SK-N-SH (cell line): ENCODE data around the gene EDRF1.

Experiments
- CHD2 ChIP-seq: fragments of 150-350 bp; IDR thresholded peaks from 2 replicates; pipeline ENCODE4 v1.6.1; 2018; ENCODE audit warnings: low read length; ENCODE audit not compliant: partially characterized antibody
- CTCF ChIP-seq: fragments of 200-600 bp; sonication (generic); IDR thresholded peaks from 2 replicates; pipeline ENCODE4 v1.6.1; 2017; ENCODE audit warnings: antibody characterized with exemption, mild to moderate bottlenecking, moderate library complexity
- FOXJ3 ChIP-seq: sonication (generic); formaldehyde crosslinking; IDR thresholded peaks from 2 replicates; pipeline ENCODE4 v1.5.1; 2020; ENCODE audit warnings: mild to moderate bottlenecking, missing genetic modification reagents
- FOXM1 ChIP-seq: IDR thresholded peaks from 2 replicates; pipeline ENCODE4 v1.4.0; 2012; ENCODE audit warnings: low read depth, mild to moderate bottlenecking
- POLR2AphosphoS5 ChIP-seq: IDR thresholded peaks from 2 replicates; pipeline ENCODE4 v1.6.1; 2012; ENCODE audit warnings: low read depth, low read length
- RAD21 ChIP-seq: IDR thresholded peaks from 2 replicates; pipeline ENCODE4 v1.6.1; 2012; ENCODE audit warnings: mild to moderate bottlenecking, low read length
- RCOR1 ChIP-seq: fragments of 150-350 bp; IDR thresholded peaks from 2 replicates; pipeline ENCODE4 v1.6.1; 2017; ENCODE audit warnings: antibody characterized with exemption, low read length
- RFX5 ChIP-seq: IDR thresholded peaks from 2 replicates; pipeline ENCODE4 v1.6.1; 2012; ENCODE audit warnings: mild to moderate bottlenecking, improper control_type of control experiment, low read length
- RXRA ChIP-seq: IDR thresholded peaks from 2 replicates; pipeline ENCODE4 v1.4.0; 2012; ENCODE audit warnings: low read depth, mild to moderate bottlenecking, borderline replicate concordance
- SIN3A ChIP-seq: IDR thresholded peaks from 2 replicates; pipeline ENCODE4 v1.6.1; 2012; ENCODE audit warnings: low read depth, mild to moderate bottlenecking, low read length, moderate library complexity, borderline replicate concordance
- TAF1 ChIP-seq: IDR thresholded peaks from 2 replicates; pipeline ENCODE4 v1.6.1; 2012; ENCODE audit warnings: low read depth, mild to moderate bottlenecking, low read length, moderate library complexity, borderline replicate concordance
- USF2 ChIP-seq: fragments of 150-350 bp; IDR thresholded peaks from 2 replicates; pipeline ENCODE4 v1.6.1; 2017; ENCODE audit warnings: antibody characterized with exemption, low read length, low read depth, borderline replicate concordance
- YY1 ChIP-seq: IDR thresholded peaks from 2 replicates; pipeline ENCODE4 v1.4.0; 2012; ENCODE audit warnings: low read depth, mild to moderate bottlenecking

GRCh38 chr10:125802131-125802530, 82.6 kb downstream of the EDRF1 start:
- TF ChIP-seq RXRA (no peak), FOXJ3 (CRISPR knock-in tag) (no peak), RAD21 (no peak), YY1 (no peak), CTCF (no peak), FOXM1 (no peak), RCOR1 (no peak), CHD2 (no peak), TAF1 (no peak), SIN3A (no peak), RFX5 (no peak), USF2 (no peak), POLR2AphosphoS5 (no peak)
